Activated CD4-positive, alpha-beta T cell treated with anti-CD3 and anti-CD28 coated beads, Interleukin-2, amount 10 ng/mL, durations not matched to agents 7 days and 5 days (primary cell): ENCODE results near the gene PEAK1. TPM values are rescaled to one million over a fixed set of nuclear protein-coding genes. Genes with fewer than 3 reads are reported as not detected.
A peak's percentile ranks its signal among the peaks of the same experiment; 100 is the strongest.
"Not testable (repeated sequence)": the region's sequence is repeated elsewhere in the genome, so short reads cannot be mapped to it uniquely, and the experiment has no call there.

Source experiments
- CTCF ChIA-PET: fragments of 350-600 bp; sonication (Branson Sonifier 250); formaldehyde crosslinking; loops from one replicate; lab custom pipeline; 2021; ENCODE audit warnings: antibody characterized with exemption; lab: Charles Lee
- POLR2A ChIA-PET: fragments of 350-600 bp; sonication (Branson Sonifier 250); formaldehyde crosslinking; loops from one replicate; lab custom pipeline; 2021; ENCODE audit warnings: antibody characterized with exemption; lab: Charles Lee
- DNase-seq: peaks from one replicate; pipeline ENCODE4 v3.0.0-alpha.2; 2020
- H3K27ac Mint-ChIP-seq: one replicate; pipeline ENCODE4 v1.8.0; 2021; ENCODE audit warnings: mild to moderate bottlenecking, moderate library complexity, mixed read lengths
- H3K27me3 Mint-ChIP-seq: one replicate; pipeline ENCODE4 v1.8.0; 2021; ENCODE audit warnings: mixed read lengths
- H3K36me3 Mint-ChIP-seq: one replicate; pipeline ENCODE4 v1.8.0; 2021; ENCODE audit warnings: low read depth, mixed read lengths
- H3K4me1 Mint-ChIP-seq: one replicate; pipeline ENCODE4 v1.8.0; 2021; ENCODE audit warnings: mixed read lengths
- H3K4me3 Mint-ChIP-seq: one replicate; pipeline ENCODE4 v1.8.0; 2021; ENCODE audit warnings: mild to moderate bottlenecking, moderate library complexity, mixed read lengths
- H3K9me3 Mint-ChIP-seq: one replicate; pipeline ENCODE4 v1.8.0; 2021; ENCODE audit warnings: mixed read lengths
- total RNA-seq, 2 experiments: library from RNA; stranded (reverse); gene quantifications; one replicate each; pipeline ENCODE4 v1.2.3, GENCODE V29; 2021

PEAK1 gene
- total RNA-seq, 2 experiments from 2014 or later = 27.9 to 29.4 TPM

DNA sequence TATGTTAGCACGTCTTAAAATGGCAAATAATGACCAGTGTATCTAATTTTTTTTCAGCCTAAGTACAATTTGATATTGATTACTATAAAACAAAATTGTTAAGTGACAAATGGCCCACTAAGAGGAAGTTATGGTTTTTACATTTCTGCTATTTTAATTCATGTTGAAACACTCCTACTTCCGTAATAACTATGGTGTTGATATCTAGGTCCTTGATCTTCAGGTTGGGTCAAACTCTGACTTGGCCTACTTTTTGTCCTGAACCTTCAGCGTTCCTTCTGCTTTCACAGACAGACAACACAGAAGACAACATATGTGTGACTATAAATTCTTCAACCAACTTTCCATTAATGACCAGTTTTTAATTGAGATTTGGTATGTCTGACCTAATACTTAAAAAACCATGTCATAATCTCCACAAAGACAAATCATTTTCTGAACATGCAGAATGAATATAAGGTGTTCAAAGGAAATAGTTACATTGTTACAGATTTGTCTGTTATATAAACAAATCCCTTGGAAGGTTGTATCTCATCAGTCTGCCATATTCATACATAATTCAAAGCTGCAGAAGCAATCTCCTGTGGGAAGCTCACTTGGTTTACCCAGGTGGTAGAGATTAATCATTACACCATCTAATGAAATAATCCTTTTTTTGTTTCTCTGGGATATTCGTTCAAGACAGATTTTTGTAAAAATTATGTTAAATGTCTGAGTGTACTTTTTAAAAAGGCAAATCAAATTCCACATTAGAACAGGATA, 256.9 kb downstream of the PEAK1 start:
- ChIA-PET POLR2A (no interaction called here), CTCF (no interaction called here)
- no peak overlapping the region for H3K27ac Mint-ChIP-seq
- DNase-seq = no peak
- no peak overlapping the region for H3K4me3 Mint-ChIP-seq
- H3K9me3 Mint-ChIP-seq = no peaks in the 10 kb centered on the region
- no peaks in the 10 kb centered on the region for H3K27me3 Mint-ChIP-seq
- no peaks in the 10 kb centered on the region for H3K36me3 Mint-ChIP-seq
- H3K4me1 Mint-ChIP-seq = peaks cover 34% of the 10 kb centered on the region

DNA sequence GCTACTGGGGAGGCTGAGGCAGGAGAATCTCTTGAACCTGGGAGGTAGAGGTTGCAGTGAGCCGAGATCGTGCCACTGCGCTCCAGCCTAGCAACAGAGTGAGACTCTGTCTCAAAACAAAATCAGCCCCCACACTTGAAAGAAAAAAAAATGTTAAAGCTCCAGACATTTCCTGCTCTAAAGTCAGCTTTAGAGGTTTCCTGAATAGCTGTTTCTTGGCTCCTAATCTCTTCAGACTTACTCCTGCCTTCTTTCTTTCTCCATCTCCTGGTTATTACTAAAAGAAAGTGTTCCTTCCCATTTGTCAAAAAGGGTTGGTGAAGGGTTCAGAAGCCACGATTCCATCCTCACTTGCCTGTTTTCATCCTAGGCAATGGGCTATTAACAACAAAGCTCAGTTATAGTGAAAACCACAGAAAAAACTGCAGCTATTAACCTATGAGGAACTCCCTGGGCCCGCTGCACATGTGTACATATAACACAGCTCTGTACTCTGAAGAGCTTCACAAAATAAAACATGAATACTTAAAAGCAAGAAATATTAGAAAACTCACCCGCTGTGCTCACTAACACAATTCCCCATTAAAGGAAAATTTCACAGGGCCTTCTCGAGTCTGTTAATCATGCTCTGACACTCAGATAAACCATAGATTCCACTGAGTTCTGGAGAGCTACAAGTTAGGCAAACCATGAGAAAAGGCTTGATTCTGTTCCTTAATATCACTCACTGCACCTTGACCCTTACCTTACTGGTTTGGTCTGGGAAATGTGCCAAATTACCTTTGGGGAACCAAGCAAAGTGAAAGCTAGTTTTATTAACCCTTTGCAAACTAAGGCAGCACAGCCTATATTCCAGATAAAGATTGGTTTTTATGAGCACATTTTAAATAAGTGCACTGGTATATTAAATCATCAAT, 259.1 kb downstream of the PEAK1 start:
- CTCF ChIA-PET = no interaction called here
- no peaks in the 10 kb centered on the region for H3K9me3 Mint-ChIP-seq
- POLR2A ChIA-PET = interaction anchor here (0.6 kb wide), 2 partner anchors 21 to 982 kb away, joined by 3 to 5 read pairs; no protein-coding TSS in a partner anchor
- H3K27me3 Mint-ChIP-seq = no peaks in the 10 kb centered on the region
- H3K4me1 Mint-ChIP-seq = peaks cover 34% of the 10 kb centered on the region
- no peak for DNase-seq
- no peak overlapping the region for H3K4me3 Mint-ChIP-seq
- peak overlapping the region; percentile 80 for H3K27ac Mint-ChIP-seq
- peaks cover 7% of the 10 kb centered on the region for H3K36me3 Mint-ChIP-seq

DNA sequence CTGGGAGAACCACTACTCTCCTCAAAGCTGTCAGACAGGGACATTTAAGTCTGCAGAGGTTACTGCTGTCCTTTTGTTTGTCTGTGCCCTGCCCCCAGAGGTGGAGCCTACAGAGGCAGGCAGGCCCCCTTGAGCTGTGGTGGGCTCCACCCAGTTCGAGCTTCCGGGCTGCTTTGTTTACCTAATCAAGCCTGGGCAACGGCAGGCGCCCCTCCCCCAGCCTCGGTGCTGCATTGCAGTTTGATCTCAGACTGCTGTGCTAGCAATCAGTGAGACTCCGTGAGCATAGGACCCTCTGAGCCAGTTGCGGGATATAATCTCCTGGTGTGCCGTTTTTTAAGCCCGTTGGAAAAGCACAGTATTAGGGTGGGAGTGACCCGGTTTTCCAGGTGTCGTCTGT, 263.9 kb downstream of the PEAK1 start:
- H3K27me3 Mint-ChIP-seq, H3K4me3 Mint-ChIP-seq, DNase-seq, H3K27ac Mint-ChIP-seq, POLR2A ChIA-PET, H3K36me3 Mint-ChIP-seq, H3K9me3 Mint-ChIP-seq: not testable (repeated sequence)
- CTCF ChIA-PET = interaction anchor here (2.4 kb wide), 1 partner anchor 10 kb away, joined by 7 read pairs; no protein-coding TSS in a partner anchor
- peaks cover 14% of the 10 kb centered on the region for H3K4me1 Mint-ChIP-seq

DNA sequence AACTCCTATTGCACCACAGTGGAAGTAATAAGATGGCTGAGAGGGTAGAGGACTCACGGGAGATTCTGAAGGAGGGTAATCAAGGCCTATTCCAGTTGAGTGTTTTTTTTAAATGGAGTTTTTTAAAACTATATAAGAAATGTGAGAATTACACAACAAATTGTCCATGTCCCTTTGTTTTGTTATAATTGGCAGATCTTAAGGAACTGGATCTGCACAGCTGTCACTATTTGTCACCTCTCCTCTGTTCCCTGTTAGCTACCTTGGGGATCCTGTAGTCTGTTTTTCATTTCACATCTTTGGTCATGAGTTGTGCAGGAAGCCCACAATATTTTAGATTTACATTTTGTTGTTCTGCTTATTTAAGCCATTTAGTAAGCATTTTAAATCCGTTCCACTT, 271.7 kb downstream of the PEAK1 start:
- H3K4me3 Mint-ChIP-seq = no peak overlapping the region
- H3K27ac Mint-ChIP-seq = no peak overlapping the region
- no peaks in the 10 kb centered on the region for H3K27me3 Mint-ChIP-seq
- peaks cover 4% of the 10 kb centered on the region for H3K36me3 Mint-ChIP-seq
- ChIA-PET POLR2A (no interaction called here), CTCF (interaction anchor here (0.9 kb wide), 1 partner anchor 22 kb away, joined by 3 read pairs; no protein-coding TSS in a partner anchor)
- H3K4me1 Mint-ChIP-seq = no peaks in the 10 kb centered on the region
- no peak for DNase-seq
- no peaks in the 10 kb centered on the region for H3K9me3 Mint-ChIP-seq

DNA sequence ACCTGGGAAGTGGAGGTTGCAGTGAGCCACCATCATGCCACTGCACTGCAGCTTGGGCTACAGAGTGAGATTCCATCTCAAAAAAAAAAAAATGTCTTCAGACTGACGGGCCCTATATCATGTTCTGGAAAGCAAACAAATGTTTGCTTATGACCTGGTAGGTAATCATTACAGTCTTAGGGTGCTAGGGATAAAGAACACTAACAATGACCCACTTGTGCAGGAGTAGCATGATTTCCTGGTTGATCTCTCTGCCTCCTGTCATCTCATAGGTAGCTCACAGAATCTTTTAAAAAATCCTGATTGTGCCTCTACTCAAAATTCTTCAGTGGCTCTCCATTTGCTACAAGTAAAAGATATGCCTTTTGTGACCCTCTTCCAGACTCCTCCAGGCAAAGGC, 274.5 kb downstream of the PEAK1 start:
- no peak overlapping the region for H3K4me3 Mint-ChIP-seq
- peaks cover 9% of the 10 kb centered on the region for H3K36me3 Mint-ChIP-seq
- no peaks in the 10 kb centered on the region for H3K27me3 Mint-ChIP-seq
- POLR2A ChIA-PET = no interaction called here
- no peaks in the 10 kb centered on the region for H3K4me1 Mint-ChIP-seq
- H3K27ac Mint-ChIP-seq = no peak overlapping the region
- CTCF ChIA-PET = interaction anchor here (1.2 kb wide), 1 partner anchor 14 kb away, joined by 5 read pairs; no protein-coding TSS in a partner anchor
- H3K9me3 Mint-ChIP-seq = peaks cover under 1% of the 10 kb centered on the region
- no peak for DNase-seq

DNA sequence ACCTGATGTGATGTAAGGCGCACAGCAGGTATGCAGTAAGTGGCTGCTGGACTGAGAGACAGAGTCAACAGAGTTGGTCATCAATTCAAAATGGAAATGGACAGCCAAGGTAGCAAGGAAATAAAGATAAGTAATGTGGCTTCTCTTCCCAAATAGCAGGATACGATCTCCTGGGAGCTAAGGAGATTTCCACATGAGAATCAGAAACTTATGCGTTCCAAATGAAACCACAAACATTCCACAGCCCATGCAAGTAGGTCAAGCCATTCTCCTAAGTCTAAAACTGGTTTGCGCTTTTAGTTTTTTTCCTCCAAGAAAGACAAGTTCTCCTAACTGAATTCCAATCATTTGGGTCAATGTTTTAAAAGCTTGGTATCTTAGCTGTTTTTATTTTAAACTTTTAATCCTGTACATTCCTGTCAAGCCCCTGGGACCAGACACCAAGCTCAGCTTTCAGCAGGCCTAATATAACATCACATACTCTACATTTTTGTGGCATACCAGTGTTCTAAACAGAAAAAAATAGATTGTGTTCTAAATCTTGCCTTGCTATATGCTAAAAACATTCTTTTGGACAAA, 275.3 kb downstream of the PEAK1 start:
- no peak overlapping the region for H3K4me3 Mint-ChIP-seq
- CTCF ChIA-PET = no interaction called here
- H3K27me3 Mint-ChIP-seq = no peaks in the 10 kb centered on the region
- H3K4me1 Mint-ChIP-seq = no peaks in the 10 kb centered on the region
- peaks cover 13% of the 10 kb centered on the region for H3K36me3 Mint-ChIP-seq
- POLR2A ChIA-PET = no interaction called here
- peaks cover 2% of the 10 kb centered on the region for H3K9me3 Mint-ChIP-seq
- no peak overlapping the region for H3K27ac Mint-ChIP-seq
- no peak for DNase-seq

DNA sequence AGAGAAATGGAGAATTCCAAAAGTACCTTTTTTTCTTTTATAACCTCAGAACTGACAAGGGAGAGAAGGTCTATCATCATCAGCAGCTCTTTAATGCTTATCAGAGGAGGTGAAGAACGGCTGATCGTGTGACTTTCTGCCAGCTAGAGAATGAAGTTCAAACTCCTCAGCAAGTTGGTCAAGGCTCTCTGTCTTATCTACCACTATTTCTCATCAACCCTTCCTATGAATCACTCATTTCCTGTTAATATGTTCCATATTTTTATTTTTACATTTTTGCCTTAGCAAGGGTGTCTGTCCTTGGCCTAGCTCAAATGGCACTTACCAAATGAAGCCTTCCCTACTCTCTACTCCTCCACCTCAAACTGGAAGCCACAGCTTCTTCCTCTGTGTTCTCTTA, 275.9 kb downstream of the PEAK1 start:
- H3K27me3 Mint-ChIP-seq = no peaks in the 10 kb centered on the region
- peaks cover 13% of the 10 kb centered on the region for H3K36me3 Mint-ChIP-seq
- no peaks in the 10 kb centered on the region for H3K4me1 Mint-ChIP-seq
- peaks cover 2% of the 10 kb centered on the region for H3K9me3 Mint-ChIP-seq
- DNase-seq = no peak
- CTCF ChIA-PET = no interaction called here
- H3K4me3 Mint-ChIP-seq = no peak overlapping the region
- H3K27ac Mint-ChIP-seq = no peak overlapping the region
- POLR2A ChIA-PET = no interaction called here

DNA sequence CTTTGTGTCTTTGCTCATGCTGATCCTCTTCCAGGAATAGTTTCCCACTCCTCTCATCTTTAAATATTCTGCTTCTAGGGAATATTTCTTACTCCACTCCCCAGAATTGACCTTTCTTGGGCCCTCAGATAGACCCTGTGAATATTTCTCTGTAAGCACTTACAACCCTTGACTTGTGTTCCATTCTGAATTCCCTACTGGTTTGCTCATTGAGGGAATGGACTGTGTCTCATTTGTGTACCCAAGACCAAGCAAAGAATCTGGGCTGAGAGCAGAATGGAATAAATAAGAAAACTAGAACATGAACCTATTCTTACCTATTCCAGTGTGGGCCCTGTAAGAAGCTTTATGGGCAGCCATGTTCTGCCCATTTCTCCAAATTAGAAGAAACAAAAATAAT, 276.3 kb downstream of the PEAK1 start:
- no peaks in the 10 kb centered on the region for H3K4me1 Mint-ChIP-seq
- ChIA-PET POLR2A (no interaction called here), CTCF (no interaction called here)
- no peak overlapping the region for H3K4me3 Mint-ChIP-seq
- H3K36me3 Mint-ChIP-seq = peaks cover 13% of the 10 kb centered on the region
- H3K9me3 Mint-ChIP-seq = peaks cover 2% of the 10 kb centered on the region
- no peaks in the 10 kb centered on the region for H3K27me3 Mint-ChIP-seq
- no peak overlapping the region for H3K27ac Mint-ChIP-seq
- DNase-seq = no peak

DNA sequence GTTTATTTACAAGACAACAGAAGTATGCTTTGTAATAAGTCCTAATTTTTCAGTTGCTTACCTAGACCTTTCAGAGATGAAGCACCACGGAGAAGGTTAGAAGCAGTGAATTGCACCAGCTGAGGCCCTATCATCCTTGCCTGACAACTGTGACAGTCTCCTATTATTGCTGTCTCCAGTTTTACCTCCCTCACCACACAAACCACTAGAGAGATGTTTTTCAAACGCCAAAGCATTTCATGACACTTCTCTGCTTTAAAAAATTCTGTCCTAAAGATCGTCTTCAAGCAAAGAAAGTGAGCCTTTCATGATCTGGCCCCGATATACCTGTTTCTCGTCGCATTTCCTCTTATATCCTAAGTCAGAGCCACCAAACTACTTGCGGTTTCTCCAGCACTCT, 276.7 kb downstream of the PEAK1 start:
- Mint-ChIP-seq H3K27me3 (no peaks in the 10 kb centered on the region), H3K4me1 (no peaks in the 10 kb centered on the region), H3K36me3 (peaks cover 13% of the 10 kb centered on the region), H3K4me3 (no peak overlapping the region), H3K9me3 (peaks cover 2% of the 10 kb centered on the region), H3K27ac (no peak overlapping the region)
- ChIA-PET POLR2A (no interaction called here), CTCF (no interaction called here)
- DNase-seq = no peak

DNA sequence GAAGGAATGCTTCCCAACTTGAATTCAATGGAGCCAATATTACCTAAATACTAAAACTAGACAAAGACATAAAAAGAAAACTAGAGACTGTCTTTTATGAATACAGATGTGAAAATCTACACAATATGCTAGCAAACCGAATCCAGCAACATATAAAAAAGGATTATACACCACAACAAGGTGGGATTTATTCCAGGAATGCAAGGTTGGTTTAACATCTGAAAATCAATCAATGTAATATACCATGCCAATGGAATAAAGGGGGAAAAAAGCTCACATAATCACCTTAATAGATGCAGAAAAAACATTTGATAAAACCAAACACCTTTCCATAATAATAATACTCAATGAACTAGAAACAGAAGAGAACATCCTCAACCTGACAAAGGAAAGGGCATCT, 279.7 kb downstream of the PEAK1 start:
- POLR2A ChIA-PET = no interaction called here
- peaks cover 26% of the 10 kb centered on the region for H3K36me3 Mint-ChIP-seq
- no peak overlapping the region for H3K4me3 Mint-ChIP-seq
- CTCF ChIA-PET = no interaction called here
- no peaks in the 10 kb centered on the region for H3K4me1 Mint-ChIP-seq
- H3K27me3 Mint-ChIP-seq = no peaks in the 10 kb centered on the region
- H3K9me3 Mint-ChIP-seq = peaks cover 16% of the 10 kb centered on the region
- DNase-seq = no peak
- no peak overlapping the region for H3K27ac Mint-ChIP-seq

DNA sequence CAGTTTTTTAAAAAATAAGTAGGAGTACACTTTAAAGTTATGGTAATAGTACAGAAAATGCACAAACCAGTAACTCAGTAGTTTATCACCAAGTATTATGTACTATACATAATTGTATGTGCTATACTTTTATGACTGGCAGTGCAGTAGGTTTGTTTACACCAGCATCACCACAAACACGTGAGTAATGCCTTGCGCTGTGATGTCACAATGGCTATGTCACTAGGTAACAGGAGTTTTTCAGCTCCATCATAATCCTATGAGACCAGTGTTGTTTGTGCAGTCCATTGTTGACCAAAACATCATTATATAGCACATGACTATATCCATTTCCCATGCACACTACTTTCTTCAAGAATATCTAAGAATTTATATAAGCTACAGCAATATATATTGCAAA, 280.6 kb downstream of the PEAK1 start:
- DNase-seq = no peak
- Mint-ChIP-seq H3K4me3 (no peak overlapping the region), H3K4me1 (no peaks in the 10 kb centered on the region), H3K27me3 (no peaks in the 10 kb centered on the region), H3K27ac (no peak overlapping the region), H3K36me3 (peaks cover 26% of the 10 kb centered on the region), H3K9me3 (peaks cover 16% of the 10 kb centered on the region)
- POLR2A ChIA-PET = no interaction called here
- CTCF ChIA-PET = interaction anchor here (0.8 kb wide), 1 partner anchor 42 kb away, joined by 5 read pairs; no protein-coding TSS in a partner anchor

DNA sequence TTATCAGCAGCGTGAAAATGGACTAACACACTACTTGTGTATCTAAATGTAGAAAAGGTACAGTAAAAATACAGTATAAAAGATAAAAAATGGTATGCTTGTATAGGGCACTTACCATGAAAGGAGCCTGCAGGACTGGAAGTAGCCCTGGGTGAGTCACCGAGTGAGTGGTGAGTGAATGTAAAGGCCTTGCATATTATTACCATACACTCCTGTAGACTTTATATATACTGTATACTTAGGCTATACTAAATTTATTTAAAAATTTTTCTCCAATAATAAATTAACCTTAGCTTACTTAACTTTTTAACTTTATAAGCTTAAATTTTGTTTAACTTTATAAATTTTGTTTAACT, 281.8 kb downstream of the PEAK1 start:
- Mint-ChIP-seq H3K27me3 (no peaks in the 10 kb centered on the region), H3K9me3 (peaks cover 16% of the 10 kb centered on the region), H3K36me3 (peaks cover 26% of the 10 kb centered on the region), H3K4me1 (no peaks in the 10 kb centered on the region), H3K27ac (no peak overlapping the region), H3K4me3 (no peak overlapping the region)
- ChIA-PET CTCF (no interaction called here), POLR2A (no interaction called here)
- DNase-seq = no peak

DNA sequence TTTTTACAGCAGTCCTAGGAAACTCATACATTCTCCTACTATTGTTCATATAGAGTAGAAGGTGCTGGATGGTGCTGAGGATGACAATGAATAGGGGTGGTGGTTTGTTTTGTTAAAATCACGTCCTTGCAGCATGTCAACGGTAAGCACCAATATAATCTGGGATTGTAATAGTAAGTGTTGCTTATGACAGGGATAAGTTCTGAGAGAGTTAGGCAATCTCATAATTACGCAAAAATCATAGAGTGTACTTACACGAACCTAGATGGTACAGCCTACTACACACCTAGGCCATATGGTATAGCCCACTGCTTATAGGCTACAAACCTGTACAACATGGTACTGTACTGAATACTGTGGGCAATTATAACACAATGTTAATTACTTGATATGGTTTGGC, 284.7 kb downstream of the PEAK1 start:
- H3K36me3 Mint-ChIP-seq = peaks cover 27% of the 10 kb centered on the region
- H3K9me3 Mint-ChIP-seq = peaks cover 14% of the 10 kb centered on the region
- no peaks in the 10 kb centered on the region for H3K27me3 Mint-ChIP-seq
- no peak overlapping the region for H3K4me3 Mint-ChIP-seq
- POLR2A ChIA-PET = no interaction called here
- CTCF ChIA-PET = no interaction called here
- no peak overlapping the region for H3K27ac Mint-ChIP-seq
- H3K4me1 Mint-ChIP-seq = no peaks in the 10 kb centered on the region
- no peak for DNase-seq
